H1 (cell line): ENCODE results near the gene HNF1A.

Source experiments
- BCL11A ChIP-seq, 2 experiments: IDR thresholded peaks; one replicate each; pipeline ENCODE4 v1.6.1; 2011; ENCODE audit warnings: low read depth in 2 of 2, low read length in 2 of 2, mild to moderate bottlenecking in 2 of 2
- EZH2 ChIP-seq: fragments of 200-600 bp; sonication (generic); IDR thresholded peaks from 2 replicates; pipeline ENCODE4 v1.7.1; 2012; ENCODE audit warnings: low read depth, mild to moderate bottlenecking, moderate library complexity, low read length, inconsistent platforms; ENCODE audit not compliant: severe bottlenecking
- GTF2F1 ChIP-seq: IDR thresholded peaks from 2 replicates; pipeline ENCODE4 v1.6.1; 2012; ENCODE audit warnings: low read depth, low read length, improper control_type of control experiment, borderline replicate concordance
- POLR2A ChIP-seq, 2 experiments: IDR thresholded peaks; 1 replicate in 1 of 2; 2 replicates in 1 of 2; pipeline ENCODE4 v1.6.1; 2011; ENCODE audit warnings: low read depth in 2 of 2, low read length in 2 of 2, mild to moderate bottlenecking in 2 of 2; ENCODE audit errors: control extremely low read depth in 1 of 2
- POLR2AphosphoS5 ChIP-seq: IDR thresholded peaks from 2 replicates; pipeline ENCODE4 v1.6.1; 2011; ENCODE audit warnings: low read depth, low read length
- TAF1 ChIP-seq: IDR thresholded peaks from 2 replicates; pipeline ENCODE4 v1.6.1; 2011; ENCODE audit warnings: mild to moderate bottlenecking, low read depth, low read length
- ZNF274 ChIP-seq: IDR thresholded peaks from 2 replicates; pipeline ENCODE4 v1.7.0; 2012; ENCODE audit warnings: low read length, borderline replicate concordance; ENCODE audit errors: extremely low read depth
- TF ChIP-seq, protein P1 (sequence below), 3 experiments: IDR thresholded peaks; 1 replicate in 2 of 3; 2 replicates in 1 of 3; pipeline versions ENCODE4 v1.5.1 to v1.6.1; 2011; ENCODE audit warnings: low read length in 3 of 3, mild to moderate bottlenecking in 3 of 3, inconsistent platforms in 2 of 3, low read depth in 1 of 3, moderate library complexity in 1 of 3; ENCODE audit not compliant: insufficient read depth in 1 of 3; ENCODE audit errors: control extremely low read depth in 1 of 3
- TF ChIP-seq, protein P2 (sequence below): IDR thresholded peaks from 2 replicates; pipeline ENCODE4 v1.6.1; 2011; ENCODE audit warnings: low read length, improper control_type of control experiment
- TF ChIP-seq, protein P3 (sequence below): IDR thresholded peaks from 2 replicates; pipeline ENCODE4 v1.6.1; 2012; ENCODE audit warnings: inconsistent platforms

DNA sequence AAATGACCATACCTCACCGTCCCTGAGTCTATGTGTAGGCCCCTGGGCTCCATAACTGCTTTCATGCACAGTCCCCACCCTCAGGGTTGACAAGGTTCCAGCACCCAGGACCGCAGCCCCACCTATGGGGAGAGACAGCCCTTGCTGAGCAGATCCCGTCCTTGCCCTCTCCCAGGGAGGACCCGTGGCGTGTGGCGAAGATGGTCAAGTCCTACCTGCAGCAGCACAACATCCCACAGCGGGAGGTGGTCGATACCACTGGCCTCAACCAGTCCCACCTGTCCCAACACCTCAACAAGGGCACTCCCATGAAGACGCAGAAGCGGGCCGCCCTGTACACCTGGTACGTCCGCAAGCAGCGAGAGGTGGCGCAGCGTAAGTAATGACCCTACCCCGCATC, 10.3 kb downstream of the HNF1A start:
- TF ChIP-seq GTF2F1: no peak
- TF ChIP-seq, protein P1, sequence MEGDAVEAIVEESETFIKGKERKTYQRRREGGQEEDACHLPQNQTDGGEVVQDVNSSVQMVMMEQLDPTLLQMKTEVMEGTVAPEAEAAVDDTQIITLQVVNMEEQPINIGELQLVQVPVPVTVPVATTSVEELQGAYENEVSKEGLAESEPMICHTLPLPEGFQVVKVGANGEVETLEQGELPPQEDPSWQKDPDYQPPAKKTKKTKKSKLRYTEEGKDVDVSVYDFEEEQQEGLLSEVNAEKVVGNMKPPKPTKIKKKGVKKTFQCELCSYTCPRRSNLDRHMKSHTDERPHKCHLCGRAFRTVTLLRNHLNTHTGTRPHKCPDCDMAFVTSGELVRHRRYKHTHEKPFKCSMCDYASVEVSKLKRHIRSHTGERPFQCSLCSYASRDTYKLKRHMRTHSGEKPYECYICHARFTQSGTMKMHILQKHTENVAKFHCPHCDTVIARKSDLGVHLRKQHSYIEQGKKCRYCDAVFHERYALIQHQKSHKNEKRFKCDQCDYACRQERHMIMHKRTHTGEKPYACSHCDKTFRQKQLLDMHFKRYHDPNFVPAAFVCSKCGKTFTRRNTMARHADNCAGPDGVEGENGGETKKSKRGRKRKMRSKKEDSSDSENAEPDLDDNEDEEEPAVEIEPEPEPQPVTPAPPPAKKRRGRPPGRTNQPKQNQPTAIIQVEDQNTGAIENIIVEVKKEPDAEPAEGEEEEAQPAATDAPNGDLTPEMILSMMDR (IDR thresholded peaks at IDR 0.05; ENCODE audit: control extremely low read depth in 1 of 3, insufficient read depth in 1 of 3, low read depth in 1 of 3, low read length in 3 of 3): no peak
- TF ChIP-seq EZH2: no peak
- no peak for TF ChIP-seq POLR2A (IDR thresholded peaks at IDR 0.05; ENCODE audit: control extremely low read depth in 1 of 2, low read depth in 2 of 2, low read length in 2 of 2)
- TF ChIP-seq, protein P2, sequence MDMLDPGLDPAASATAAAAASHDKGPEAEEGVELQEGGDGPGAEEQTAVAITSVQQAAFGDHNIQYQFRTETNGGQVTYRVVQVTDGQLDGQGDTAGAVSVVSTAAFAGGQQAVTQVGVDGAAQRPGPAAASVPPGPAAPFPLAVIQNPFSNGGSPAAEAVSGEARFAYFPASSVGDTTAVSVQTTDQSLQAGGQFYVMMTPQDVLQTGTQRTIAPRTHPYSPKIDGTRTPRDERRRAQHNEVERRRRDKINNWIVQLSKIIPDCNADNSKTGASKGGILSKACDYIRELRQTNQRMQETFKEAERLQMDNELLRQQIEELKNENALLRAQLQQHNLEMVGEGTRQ: no peak
- no peak for TF ChIP-seq BCL11A (IDR thresholded peaks at IDR 0.05; ENCODE audit: low read depth in 2 of 2, low read length in 2 of 2)
- no peak for TF ChIP-seq POLR2AphosphoS5
- no peak for TF ChIP-seq TAF1
- TF ChIP-seq, protein P3, sequence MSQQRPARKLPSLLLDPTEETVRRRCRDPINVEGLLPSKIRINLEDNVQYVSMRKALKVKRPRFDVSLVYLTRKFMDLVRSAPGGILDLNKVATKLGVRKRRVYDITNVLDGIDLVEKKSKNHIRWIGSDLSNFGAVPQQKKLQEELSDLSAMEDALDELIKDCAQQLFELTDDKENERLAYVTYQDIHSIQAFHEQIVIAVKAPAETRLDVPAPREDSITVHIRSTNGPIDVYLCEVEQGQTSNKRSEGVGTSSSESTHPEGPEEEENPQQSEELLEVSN: no peak
- no peak for TF ChIP-seq ZNF274
